Bronchial epithelial cell (primary cell): Measurements from ENCODE around the gene PRDM7. TPM values are rescaled to one million over a fixed set of nuclear protein-coding genes. Genes with fewer than 3 reads are reported as not detected.
A peak's percentile ranks its signal among the peaks of the same experiment; 100 is the strongest.
"Not testable (repeated sequence)": the region's sequence is repeated elsewhere in the genome, so short reads cannot be mapped to it uniquely, and the experiment has no call there.

Source experiments
- DNase-seq: peaks from one replicate; pipeline ENCODE4 v3.0.0-alpha.2; 2010; ENCODE audit warnings: low read depth
- FAIRE-seq: peaks from 2 replicates; lab custom pipeline; 2011; peaks lifted over from hg19 to GRCh38; lab: Jason Lieb, UNC
- H3K27me3 ChIP-seq: 2 replicates; pipeline ENCODE4 v1.5.1; 2011; ENCODE audit warnings: low read length; ENCODE audit not compliant: control insufficient read depth, insufficient read depth
- H3K36me3 ChIP-seq: 2 replicates; pipeline ENCODE4 v1.5.1; 2011; ENCODE audit warnings: low read length; ENCODE audit not compliant: control insufficient read depth, insufficient read depth
- H3K4me3 ChIP-seq: 2 replicates; pipeline ENCODE4 v1.5.1; 2011; ENCODE audit warnings: mild to moderate bottlenecking, low read depth, low read length, control low read depth
- CTCF ChIP-seq: IDR thresholded peaks from 2 replicates; pipeline ENCODE4 v1.5.1; 2011; ENCODE audit warnings: mild to moderate bottlenecking, moderate library complexity, low read length, control low read depth, inconsistent platforms; ENCODE audit not compliant: insufficient read depth, severe bottlenecking
- total RNA-seq: library from RNA; depleted of rRNA; stranded (reverse); fragments of >200 nt; gene quantifications from 2 replicates; pipeline ENCODE4 v1.2.1, GENCODE V29; 2014

The PRDM7 gene
- total RNA-seq, 1 donor from 2014 or later, result not detected

- H3K4me3 ChIP-seq, DNase-seq, H3K27me3 ChIP-seq, H3K36me3 ChIP-seq, FAIRE-seq: not testable (repeated sequence)
These were observed 17.7 kb upstream of the PRDM7 start for GRCh38 chr16:90094791-90095190.

- not testable (repeated sequence) for H3K36me3 ChIP-seq
These were observed 17.2 kb upstream of the PRDM7 start for GRCh38 chr16:90094296-90094695.

GRCh38 chr16:90093799-90094198 lies 16.7 kb upstream of the PRDM7 start:
- H3K36me3 ChIP-seq, DNase-seq, FAIRE-seq, H3K4me3 ChIP-seq, H3K27me3 ChIP-seq: not testable (repeated sequence)

More at GRCh38 chr16:90094296-90094695, 17.2 kb upstream of the PRDM7 start:
- not testable (repeated sequence) for DNase-seq, H3K4me3 ChIP-seq, H3K27me3 ChIP-seq, FAIRE-seq

- H3K4me3 ChIP-seq, H3K27me3 ChIP-seq, H3K36me3 ChIP-seq, FAIRE-seq: not testable (repeated sequence)
- peak; percentile 12 for DNase-seq
These were observed 15.7 kb upstream of the PRDM7 start for GRCh38 chr16:90092781-90093180.

GRCh38 chr16:90084215-90084950 lies 7.3 kb upstream of the PRDM7 start:
- TF ChIP-seq CTCF, result no peak
- no peak for FAIRE-seq
- Histone ChIP-seq H3K27me3 (no peaks in the 10 kb centered on the region), H3K36me3 (no peaks in the 10 kb centered on the region), H3K4me3 (no peak overlapping the region)
- DNase-seq, result peak; percentile 20

DNA sequence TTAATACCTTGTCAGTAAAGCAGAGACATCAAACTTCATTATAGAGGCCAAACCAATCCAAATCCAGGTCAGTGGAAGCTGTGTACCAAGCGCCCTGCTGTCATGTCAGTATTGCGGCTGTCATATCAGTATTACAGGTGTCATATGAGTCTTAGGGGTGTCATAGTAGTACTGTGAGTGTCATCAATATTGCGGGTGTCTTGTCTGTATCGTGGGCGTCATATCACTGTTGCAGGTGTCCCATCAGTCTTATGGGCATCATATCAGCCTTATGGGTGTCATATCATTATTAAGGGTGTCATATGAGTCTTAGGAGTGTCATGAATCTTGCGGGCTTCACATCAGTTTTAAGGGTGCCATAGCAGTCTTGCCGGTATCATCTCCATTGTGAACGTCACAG lies 6.0 kb upstream of the PRDM7 start:
- no peak for FAIRE-seq
- Histone ChIP-seq H3K36me3 (no peaks in the 10 kb centered on the region), H3K27me3 (no peaks in the 10 kb centered on the region), H3K4me3 (no peak overlapping the region)
- TF ChIP-seq CTCF, result no peak
- DNase-seq, result no peak

DNA sequence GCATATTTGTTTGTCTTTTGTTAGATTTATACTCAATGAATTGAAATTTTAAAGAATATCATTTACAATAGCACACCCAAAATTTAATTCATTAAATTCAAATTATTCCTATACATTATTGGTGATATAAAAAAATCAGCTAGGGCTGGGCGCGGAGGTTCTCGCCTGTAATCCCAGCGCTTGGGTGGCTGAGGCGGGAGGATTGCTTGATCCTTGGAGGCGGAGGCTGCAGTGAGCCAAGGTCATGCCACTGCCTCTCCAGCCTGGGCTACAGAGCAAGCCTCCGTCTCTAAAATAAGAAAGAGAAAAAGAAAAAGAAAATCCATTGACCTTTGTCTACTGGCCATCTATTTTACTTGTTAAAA lies 4.5 kb upstream of the PRDM7 start:
- H3K27me3 ChIP-seq, result no peaks in the 10 kb centered on the region
- H3K4me3 ChIP-seq, result no peak overlapping the region
- FAIRE-seq, result no peak
- no peaks in the 10 kb centered on the region for H3K36me3 ChIP-seq
- no peak for DNase-seq
- TF ChIP-seq CTCF, result no peak

GRCh38 chr16:90078579-90078895 lies 1.4 kb upstream of the PRDM7 start:
- no peak for TF ChIP-seq CTCF
- FAIRE-seq, result no peak
- no peak for DNase-seq
- H3K36me3 ChIP-seq, result no peaks in the 10 kb centered on the region
- no peaks in the 10 kb centered on the region for H3K27me3 ChIP-seq
- no peak overlapping the region for H3K4me3 ChIP-seq
